ENCODE data around the gene SLC38A10.

- TF ChIP-seq EZH2 (IDR thresholded peaks at IDR 0.05; ENCODE audit: insufficient read depth, poor library complexity, severe bottlenecking), result no peak
- no peak for TF ChIP-seq EZH2phosphoT487 (IDR thresholded peaks at IDR 0.05; ENCODE audit: insufficient read depth, low read depth)
Observed at GRCh38 chr17:81252326-81252986, 42.7 kb downstream of the SLC38A10 start.
